HG03520 (cell line): ENCODE measurements around the gene PDP2.

Experiments
- ATAC-seq: cut with Tn5 transposase; IDR thresholded peaks from one replicate; pipeline ENCODE4 v1.9.1; 2021; ENCODE audit warnings: mild to moderate bottlenecking, moderate library complexity; ENCODE audit not compliant: unreplicated experiment

Gene PDP2

DNA sequence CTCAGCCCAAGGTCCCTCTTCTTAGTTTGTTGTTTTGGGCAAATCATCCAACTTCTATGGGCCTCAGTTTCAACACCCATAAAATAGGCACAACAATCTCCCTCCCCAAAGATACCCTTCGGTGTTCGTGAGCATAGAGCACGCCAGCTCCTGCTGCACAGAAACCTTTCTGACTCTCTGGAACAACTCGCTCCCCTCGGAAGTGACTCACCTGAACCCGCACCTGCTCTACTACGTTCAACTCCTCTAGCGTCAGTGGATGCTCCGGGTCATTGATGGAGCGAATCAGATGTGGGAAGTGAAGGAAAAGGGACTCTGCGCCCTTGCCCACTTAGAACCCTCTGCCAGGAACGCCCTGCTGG, 53.4 kb downstream of the PDP2 start:
- no peak for ATAC-seq

DNA sequence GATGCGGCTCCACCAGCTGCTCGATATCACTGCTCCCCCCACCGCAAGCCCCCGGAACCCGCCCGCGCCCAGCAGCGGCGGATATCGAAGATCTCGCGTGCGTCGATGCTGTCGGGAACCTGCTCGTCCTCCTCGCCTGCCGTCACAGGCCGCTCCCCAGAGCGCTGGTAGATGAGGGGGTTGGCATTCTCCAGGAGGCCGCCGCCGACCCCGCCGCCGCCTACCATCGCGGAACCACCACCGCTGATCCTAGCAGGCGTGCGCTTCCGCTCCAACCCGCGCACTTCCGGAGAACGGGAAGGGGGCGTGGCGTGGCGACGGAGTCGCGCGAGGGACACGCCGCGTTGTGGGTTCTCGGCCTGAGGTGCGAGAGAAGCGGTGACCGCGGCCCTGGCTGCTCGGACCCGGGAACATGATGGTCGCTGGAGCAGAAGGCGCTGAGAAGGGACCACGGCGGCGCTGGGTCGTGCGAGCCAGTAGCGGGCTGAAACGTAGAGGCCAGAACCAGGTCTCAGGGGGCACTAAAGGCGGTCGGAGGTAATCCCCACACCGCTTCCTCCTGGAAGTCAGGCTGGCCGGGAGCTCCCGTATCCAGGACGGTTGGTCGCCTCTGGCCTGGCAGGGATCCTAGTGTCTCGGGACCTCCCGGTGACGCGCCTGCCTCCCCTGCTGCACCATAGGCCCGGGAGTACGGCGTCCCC, 54.0 kb downstream of the PDP2 start, which contains the start of gene CIAO2B:
CIAO2B (minus strand) TSS at position 265 of the 701 bp plus-strand sequence; CDS start at position 227, 38 bp downstream.
- ATAC-seq: peak; percentile 64

DNA sequence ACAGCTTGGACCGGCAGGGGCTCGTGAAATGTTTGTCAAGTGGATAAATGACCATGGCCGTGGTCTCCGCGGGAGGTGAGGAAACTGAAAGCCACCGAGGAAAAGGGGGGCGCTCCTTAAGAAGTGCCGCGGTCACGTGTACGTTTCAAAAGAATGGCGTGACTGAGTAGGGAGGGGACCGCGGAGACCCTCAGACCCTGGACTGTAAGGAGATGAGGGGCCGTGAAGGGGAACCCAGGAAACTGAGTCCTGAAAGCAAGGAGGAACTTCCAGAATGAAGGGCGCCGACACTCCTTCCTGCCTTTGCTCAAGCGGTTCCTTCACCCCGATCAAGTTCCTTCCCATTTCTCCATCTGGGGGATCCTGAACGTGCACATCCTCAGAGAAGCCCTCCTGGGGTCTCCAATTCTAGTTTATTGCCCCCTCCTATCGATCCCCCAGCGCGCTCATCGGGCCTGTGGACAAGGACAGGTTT, 54.6 kb downstream of the PDP2 start:
- ATAC-seq: peak; percentile 5

DNA sequence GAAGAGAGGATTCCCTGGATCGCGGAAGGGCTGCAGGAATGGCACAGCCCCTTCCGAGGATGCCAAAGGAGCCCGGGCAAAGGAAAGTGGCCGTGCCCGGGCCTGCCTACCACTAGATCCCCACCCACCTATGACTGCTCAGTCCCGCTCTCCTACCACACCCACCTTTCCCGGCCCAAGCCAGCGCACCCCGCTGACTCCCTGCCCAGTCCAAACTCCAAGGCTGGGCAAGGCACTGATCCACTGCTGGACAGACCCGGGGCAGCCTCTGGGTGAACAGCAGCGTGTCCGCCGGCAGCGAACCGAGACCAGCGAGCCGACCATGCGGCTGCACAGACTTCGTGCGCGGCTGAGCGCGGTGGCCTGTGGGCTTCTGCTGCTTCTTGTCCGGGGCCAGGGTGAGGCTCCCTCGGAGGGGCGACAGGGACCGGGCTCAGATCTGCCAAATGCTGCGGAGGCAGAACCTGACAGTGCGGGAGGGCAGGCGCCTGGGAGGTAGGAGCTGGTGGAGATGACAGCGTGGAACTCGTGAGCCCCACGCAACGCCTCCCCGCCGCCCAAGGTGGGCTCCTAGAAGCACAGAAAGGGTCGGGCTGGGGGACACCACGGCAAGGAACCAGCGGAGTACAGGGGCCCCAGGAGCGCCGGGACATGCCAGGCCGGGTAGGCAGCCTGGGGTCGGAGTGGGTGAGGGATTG, 55.1 kb downstream of the PDP2 start, which contains the start of gene CES2:
CES2 (plus strand) TSS at position 203 of the 698 bp plus-strand sequence; CDS start at position 323, 120 bp downstream.
- ATAC-seq: no peak

DNA sequence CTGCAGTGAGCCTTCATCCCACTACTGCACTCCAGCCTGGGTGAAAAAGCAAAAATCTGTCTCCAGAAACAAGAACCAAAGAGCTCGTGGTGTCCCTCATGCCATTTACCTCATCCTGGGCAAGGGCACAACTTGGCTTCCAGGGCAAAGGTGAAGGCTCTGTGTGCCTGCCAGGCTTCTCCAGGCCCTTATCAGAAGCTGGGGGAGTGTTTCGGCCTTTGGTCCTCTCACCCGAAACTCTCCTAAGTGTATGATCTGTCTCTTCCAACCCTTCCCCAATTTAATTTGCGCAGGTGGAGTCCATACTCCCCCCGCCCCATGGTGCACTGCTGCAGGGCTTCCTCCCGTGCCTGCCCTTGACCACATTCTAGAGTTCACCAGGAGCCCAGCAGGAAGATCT, 56.1 kb downstream of the PDP2 start:
- no peak for ATAC-seq

DNA sequence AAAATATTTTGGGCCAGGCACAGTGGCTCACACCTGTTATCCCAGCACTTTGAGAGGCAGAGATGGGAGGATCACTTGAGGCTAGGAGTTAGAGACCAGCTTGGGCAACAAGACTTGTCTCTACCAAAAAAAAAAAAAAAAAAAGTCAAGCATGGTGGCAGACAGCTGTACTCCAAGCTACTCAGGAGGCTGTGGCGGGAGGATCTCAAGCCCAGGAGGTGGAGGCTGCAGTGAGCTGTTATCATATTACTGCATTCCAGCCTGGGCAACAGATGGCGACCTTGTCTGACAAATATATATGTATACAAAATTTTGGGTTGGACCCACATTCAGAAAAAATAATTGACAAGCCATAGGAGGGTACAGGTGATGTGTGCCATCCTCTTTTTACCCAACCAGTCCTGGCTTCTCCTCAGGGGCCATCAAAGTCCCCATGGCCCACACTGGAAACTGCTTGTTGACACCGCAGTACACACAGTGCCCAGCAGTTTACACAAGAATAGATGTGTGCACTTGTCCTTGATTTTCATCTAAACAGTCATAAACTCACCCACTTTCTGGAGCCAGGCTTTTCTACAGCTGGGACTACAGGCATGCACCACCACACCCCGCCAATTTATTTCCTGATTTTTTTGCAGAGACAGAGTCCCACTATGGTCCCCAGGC, 56.7 kb downstream of the PDP2 start:
- no peak for ATAC-seq

DNA sequence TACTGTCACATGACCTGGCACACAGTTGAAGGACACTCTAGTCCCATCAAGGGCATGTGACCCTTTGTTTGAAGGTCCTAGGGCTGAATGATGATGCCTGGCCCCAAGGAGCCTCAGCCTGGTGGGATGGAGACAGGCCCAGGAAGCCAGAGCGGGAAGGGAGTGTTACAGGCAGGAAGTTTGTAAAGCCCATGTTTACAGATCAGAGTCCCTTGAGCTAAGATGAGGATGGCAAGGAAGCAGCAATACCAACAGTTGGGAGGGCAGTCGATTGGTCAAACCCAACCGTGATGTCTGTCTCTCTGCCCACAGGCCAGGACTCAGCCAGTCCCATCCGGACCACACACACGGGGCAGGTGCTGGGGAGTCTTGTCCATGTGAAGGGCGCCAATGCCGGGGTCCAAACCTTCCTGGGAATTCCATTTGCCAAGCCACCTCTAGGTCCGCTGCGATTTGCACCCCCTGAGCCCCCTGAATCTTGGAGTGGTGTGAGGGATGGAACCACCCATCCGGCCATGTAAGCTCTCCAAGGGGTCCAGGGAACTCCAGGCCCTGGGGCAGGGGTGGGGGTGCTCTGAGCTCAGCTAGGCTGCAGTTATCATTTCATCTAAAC, 57.5 kb downstream of the PDP2 start:
- ATAC-seq: no peak

DNA sequence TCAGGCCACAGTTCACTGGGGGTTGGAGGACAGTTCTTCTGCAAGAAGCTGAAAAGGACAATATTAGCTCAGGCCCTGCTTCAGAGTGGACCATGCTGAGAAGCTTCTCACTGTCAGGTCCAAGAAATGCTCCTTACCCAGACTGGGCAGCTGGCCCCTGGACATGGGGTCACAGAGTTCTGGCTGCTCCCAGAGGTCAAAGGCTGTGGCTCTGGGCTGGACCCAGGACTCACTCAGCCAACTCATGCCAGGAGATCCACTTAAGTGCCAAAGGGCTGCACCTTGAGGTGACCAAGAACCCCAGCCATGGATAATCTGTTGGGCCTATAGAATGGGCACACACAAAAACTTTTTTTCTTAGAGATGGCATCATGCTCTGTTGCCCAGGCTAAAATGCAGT, 59.1 kb downstream of the PDP2 start:
- ATAC-seq: no peak

DNA sequence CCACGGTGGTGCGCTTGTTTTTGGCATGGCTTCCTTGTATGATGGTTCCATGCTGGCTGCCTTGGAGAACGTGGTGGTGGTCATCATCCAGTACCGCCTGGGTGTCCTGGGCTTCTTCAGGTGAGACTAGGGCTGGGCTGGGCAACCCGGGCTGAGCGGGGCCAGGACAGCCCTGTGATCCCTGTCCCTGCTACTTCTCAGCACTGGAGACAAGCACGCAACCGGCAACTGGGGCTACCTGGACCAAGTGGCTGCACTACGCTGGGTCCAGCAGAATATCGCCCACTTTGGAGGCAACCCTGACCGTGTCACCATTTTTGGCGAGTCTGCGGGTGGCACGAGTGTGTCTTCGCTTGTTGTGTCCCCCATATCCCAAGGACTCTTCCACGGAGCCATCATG, 59.9 kb downstream of the PDP2 start:
- no peak for ATAC-seq
